Suprapubic skin (tissue), 3 donors: ENCODE measurements around the gene LNX2.

Experiments
- EP300 ChIP-seq: sonication (generic); formaldehyde crosslinking; IDR thresholded peaks from one replicate; pipeline ENCODE4 v1.6.1; 2017; ENCODE audit warnings: antibody characterized with exemption
- POLR2A ChIP-seq, 2 donors: fragments of 450-650 bp; IDR thresholded peaks; one replicate each; pipeline ENCODE4 v1.6.1; 2017; ENCODE audit warnings: antibody characterized with exemption in 2 of 2, mild to moderate bottlenecking in 2 of 2, moderate library complexity in 2 of 2
- TF ChIP-seq, protein P1 (sequence below), 2 donors: fragments of 200-600 bp in 1 of 2; fragments of 450-650 bp in 1 of 2; sonication (generic) in 1 of 2; IDR thresholded peaks; one replicate each; pipeline ENCODE4 v1.5.1; 2016 to 2019; ENCODE audit warnings: antibody characterized with exemption in 2 of 2, mild to moderate bottlenecking in 1 of 2, moderate library complexity in 1 of 2

DNA sequence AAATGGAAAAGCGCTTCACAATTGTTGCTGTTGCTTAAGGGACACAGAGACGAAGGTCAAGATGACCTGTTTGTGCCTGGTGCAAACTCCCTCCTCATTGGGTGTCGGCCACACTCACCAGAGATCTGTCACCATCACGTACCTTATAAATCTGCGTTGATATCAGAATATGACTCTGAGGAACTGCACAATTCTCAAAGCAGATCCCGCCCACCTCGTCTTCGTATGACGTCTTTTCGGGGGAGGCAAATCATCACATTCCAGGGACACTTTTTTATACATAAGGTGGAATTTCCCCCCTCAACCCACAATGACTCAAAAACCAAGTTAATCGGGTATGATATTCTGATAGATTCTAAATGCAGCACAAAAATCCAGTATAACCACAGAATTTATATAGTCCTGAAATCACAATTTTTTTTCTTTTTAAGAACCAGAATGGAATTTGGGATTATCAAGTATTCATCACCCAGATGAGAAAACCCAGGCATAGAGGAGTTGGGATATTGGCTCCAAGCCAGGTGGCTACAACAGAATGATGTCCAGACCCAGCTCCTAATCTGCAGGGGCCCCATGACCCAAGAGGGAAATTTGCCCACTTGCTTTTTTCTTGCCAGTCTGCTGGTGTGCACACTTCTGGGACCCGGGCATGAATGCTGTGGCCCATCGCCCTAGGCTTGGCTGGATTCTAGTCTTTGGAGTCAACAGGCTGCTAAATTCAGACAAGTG, 119.4 kb downstream of the LNX2 start:
- TF ChIP-seq, protein P1, sequence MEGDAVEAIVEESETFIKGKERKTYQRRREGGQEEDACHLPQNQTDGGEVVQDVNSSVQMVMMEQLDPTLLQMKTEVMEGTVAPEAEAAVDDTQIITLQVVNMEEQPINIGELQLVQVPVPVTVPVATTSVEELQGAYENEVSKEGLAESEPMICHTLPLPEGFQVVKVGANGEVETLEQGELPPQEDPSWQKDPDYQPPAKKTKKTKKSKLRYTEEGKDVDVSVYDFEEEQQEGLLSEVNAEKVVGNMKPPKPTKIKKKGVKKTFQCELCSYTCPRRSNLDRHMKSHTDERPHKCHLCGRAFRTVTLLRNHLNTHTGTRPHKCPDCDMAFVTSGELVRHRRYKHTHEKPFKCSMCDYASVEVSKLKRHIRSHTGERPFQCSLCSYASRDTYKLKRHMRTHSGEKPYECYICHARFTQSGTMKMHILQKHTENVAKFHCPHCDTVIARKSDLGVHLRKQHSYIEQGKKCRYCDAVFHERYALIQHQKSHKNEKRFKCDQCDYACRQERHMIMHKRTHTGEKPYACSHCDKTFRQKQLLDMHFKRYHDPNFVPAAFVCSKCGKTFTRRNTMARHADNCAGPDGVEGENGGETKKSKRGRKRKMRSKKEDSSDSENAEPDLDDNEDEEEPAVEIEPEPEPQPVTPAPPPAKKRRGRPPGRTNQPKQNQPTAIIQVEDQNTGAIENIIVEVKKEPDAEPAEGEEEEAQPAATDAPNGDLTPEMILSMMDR (IDR thresholded peaks at IDR 0.05): no peak
- TF ChIP-seq POLR2A (IDR thresholded peaks at IDR 0.05) (no peak), EP300 (no peak)
